IMR-90 (cell line): ENCODE data around the gene ERCC5. TPM values are rescaled to one million over a fixed set of nuclear protein-coding genes. Genes with fewer than 3 reads are reported as not detected.

Source experiments
- ATAC-seq: fragments of 200-7000 bp; cut with Tn5 transposase; 2 replicates; pipeline ENCODE4 v1.9.1; 2020; ENCODE audit warnings: low read depth, mild to moderate bottlenecking, moderate library complexity
- BruUV-seq: library from RNA; stranded (reverse); fragments of 400-500 nt; replicated peaks from 2 replicates; lab custom pipeline; 2021; lab: Mats Ljungman, UMichigan
- CTCF ChIA-PET: fragments of 300-600 bp; formaldehyde crosslinking; extraction: SDS; loops from one replicate; lab custom pipeline; 2021; ENCODE audit warnings: antibody characterized with exemption; lab: Yijun Ruan, JAX
- POLR2A ChIA-PET: fragments of 300-600 bp; sonication (Branson Sonifier 250); formaldehyde crosslinking; loops from one replicate; lab custom pipeline; 2022; ENCODE audit warnings: antibody characterized with exemption; ENCODE audit not compliant: unreplicated experiment; lab: Charles Lee
- DNase-seq: peaks from one replicate; pipeline ENCODE4 v3.0.0; 2013
- H2AFZ ChIP-seq: replicated peaks from 2 replicates; pipeline ENCODE3; 2013; ENCODE audit warnings: low read length, mild to moderate bottlenecking; ENCODE audit not compliant: poor library complexity
- H2AK5ac ChIP-seq: 2 replicates; pipeline ENCODE4 v1.6.1; 2013; ENCODE audit warnings: low read depth, low read length, inconsistent platforms
- H2AK9ac ChIP-seq: replicated peaks from 2 replicates; pipeline ENCODE3; 2013; ENCODE audit warnings: mild to moderate bottlenecking, low read depth, low read length, moderate library complexity; ENCODE audit not compliant: poor library complexity
- H2BK120ac ChIP-seq: 2 replicates; pipeline ENCODE4 v1.6.1; 2013; ENCODE audit warnings: low read depth, low read length, inconsistent platforms
- H2BK15ac ChIP-seq: 3 replicates; pipeline ENCODE4 v1.6.1; 2013; ENCODE audit warnings: low read depth, low read length, inconsistent platforms
- H2BK20ac ChIP-seq: 2 replicates; pipeline ENCODE4 v1.6.1; 2013; ENCODE audit warnings: low read depth, mild to moderate bottlenecking, inconsistent platforms, low read length, moderate library complexity
- H2BK5ac ChIP-seq: 2 replicates; pipeline ENCODE4 v1.6.1; 2013; ENCODE audit warnings: mild to moderate bottlenecking, low read depth, low read length, inconsistent platforms; ENCODE audit not compliant: poor library complexity, severe bottlenecking
- H3K14ac ChIP-seq: replicated peaks from 2 replicates; pipeline ENCODE4 v1.6.1; 2013; ENCODE audit warnings: low read depth, low read length, inconsistent platforms
- H3K18ac ChIP-seq: 2 replicates; pipeline ENCODE4 v1.6.1; 2013; ENCODE audit warnings: low read depth, low read length, control low read depth
- H3K23ac ChIP-seq: 2 replicates; pipeline ENCODE4 v1.6.1; 2013; ENCODE audit warnings: low read depth, low read length, inconsistent platforms
- H3K27ac ChIP-seq: 2 replicates; pipeline ENCODE4 v1.5.1; 2013; ENCODE audit warnings: mild to moderate bottlenecking, control low read depth, low read length; ENCODE audit not compliant: insufficient read depth
- H3K27me3 ChIP-seq: 2 replicates; pipeline ENCODE4 v1.6.1; 2013; ENCODE audit warnings: low read length; ENCODE audit not compliant: control insufficient read depth, insufficient read depth
- H3K36me3 ChIP-seq: 2 replicates; pipeline ENCODE4 v1.6.1; 2013; ENCODE audit warnings: low read length, mixed read lengths; ENCODE audit not compliant: control insufficient read depth, insufficient read depth
- H3K4ac ChIP-seq: 2 replicates; pipeline ENCODE4 v1.6.1; 2013; ENCODE audit warnings: low read depth, low read length, inconsistent platforms
- H3K4me1 ChIP-seq: 2 replicates; pipeline ENCODE4 v1.6.1; 2013; ENCODE audit warnings: low read length, mixed read lengths; ENCODE audit not compliant: control insufficient read depth, insufficient read depth
- H3K4me2 ChIP-seq: 2 replicates; pipeline ENCODE4 v1.6.1; 2013; ENCODE audit warnings: low read depth, mild to moderate bottlenecking, control low read depth, low read length, moderate library complexity
- H3K4me3 ChIP-seq: 2 replicates; pipeline ENCODE4 v1.5.1; 2013; ENCODE audit warnings: low read depth, mild to moderate bottlenecking, control low read depth, low read length, moderate library complexity; ENCODE audit not compliant: insufficient read depth
- H3K56ac ChIP-seq: 2 replicates; pipeline ENCODE4 v1.6.1; 2013; ENCODE audit warnings: low read length, inconsistent platforms; ENCODE audit not compliant: insufficient read depth; ENCODE audit errors: extremely low read depth
- H3K79me1 ChIP-seq, 2 experiments: 2 replicates each; pipeline ENCODE4 v1.6.1; 2013; ENCODE audit warnings: low read length in 2 of 2, inconsistent platforms in 1 of 2, low read depth in 1 of 2
- H3K9ac ChIP-seq: 2 replicates; pipeline ENCODE4 v1.6.1; 2013; ENCODE audit warnings: low read depth, low read length, control low read depth
- H3K9me1 ChIP-seq: 2 replicates; pipeline ENCODE4 v1.6.1; 2013; ENCODE audit warnings: low read length, inconsistent platforms; ENCODE audit not compliant: insufficient read depth
- H3K9me3 ChIP-seq: 2 replicates; pipeline ENCODE4 v1.6.1; 2013; ENCODE audit warnings: low read length; ENCODE audit not compliant: control insufficient read depth, insufficient read depth
- H4K20me1 ChIP-seq: 2 replicates; pipeline ENCODE4 v1.6.1; 2013; ENCODE audit warnings: low read length, inconsistent platforms; ENCODE audit not compliant: insufficient read depth
- H4K5ac ChIP-seq: 2 replicates; pipeline ENCODE4 v1.6.1; 2013; ENCODE audit warnings: mild to moderate bottlenecking, low read depth, low read length, control low read depth
- H4K8ac ChIP-seq, 2 experiments: 2 replicates each; pipeline ENCODE4 v1.6.1; 2013; ENCODE audit warnings: low read depth in 2 of 2, low read length in 2 of 2, control low read depth in 1 of 2, inconsistent platforms in 1 of 2
- H4K91ac ChIP-seq: 2 replicates; pipeline ENCODE4 v1.6.1; 2013; ENCODE audit warnings: low read depth, low read length, inconsistent platforms; ENCODE audit not compliant: insufficient read depth
- BHLHE40 ChIP-seq: fragments of 150-350 bp; IDR thresholded peaks from 2 replicates; pipeline ENCODE4 v1.6.1; 2016; ENCODE audit warnings: mild to moderate bottlenecking, low read depth, low read length
- CEBPB ChIP-seq: IDR thresholded peaks from 2 replicates; pipeline ENCODE4 v1.6.1; 2012; ENCODE audit warnings: low read depth, low read length, improper control_type of control experiment
- dilution Hi-C: fragments of 300-500 bp; cut with HindIII; formaldehyde crosslinking; loops from one replicate; pipeline ENCODE4 v1.14.3; 2018; ENCODE audit warnings: low sequenced_read_pairs; ENCODE audit not compliant: unreplicated experiment
- in situ Hi-C: fragments of 300-500 bp; cut with MboI; formaldehyde crosslinking; loops from 3 replicates; pipeline ENCODE4 v1.14.3; 2019; ENCODE audit warnings: low sequenced_read_pairs, inconsistent platforms, mixed read lengths
- intact Hi-C: fragments of 100-400 bp; cut with micrococcal nuclease; formaldehyde crosslinking; loops from 2 replicates; pipeline ENCODE4 v1.10.0; 2022
- polyA plus RNA-seq, 3 experiments: library from polyadenylated mRNA; depleted of rRNA; stranded (reverse); fragments of >200 nt; gene quantifications; 2 replicates each; pipeline ENCODE4 v1.2.3, GENCODE V29; 2012; ENCODE audit warnings: low replicate concordance in 1 of 3
- total RNA-seq: library from RNA; depleted of rRNA; stranded (reverse); fragments of >200 nt; gene quantifications from 2 replicates; pipeline ENCODE4 v1.2.3, GENCODE V29; 2012

Gene ERCC5
- total and polyA plus RNA-seq, 2 of the 4 experiments (the other 2 are of a cell fraction): 29.7 to 34.4 TPM

GRCh38 chr13:102812611-102813287, 33.1 kb upstream of the ERCC5 start:
- Histone ChIP-seq H2AK5ac (no peak overlapping the region; the same call in 1 of the 2 replicates), H3K9me3 (0 out of 2 replicates have a peak, but pooled peaks cover 3% of the 10 kb centered on the region), H3K9ac (peak overlapping the region; percentile 2; the same call in 1 of the 2 replicates), H3K4me3 (no peak overlapping the region), H4K20me1 (no peaks in the 10 kb centered on the region), H2BK20ac (no peak overlapping the region), H3K14ac (peak overlapping the region; percentile 79), H3K4ac (peak overlapping the region; percentile 74), H3K27ac (no peak overlapping the region), H4K8ac (peak overlapping the region in 1 of 2 experiments; percentile 83; a peak in 2 of 4 replicates), H3K79me1 (peaks cover 24 to 33% of the 10 kb centered on the region in 2 experiments), H3K27me3 (no peaks in the 10 kb centered on the region), H3K36me3 (peaks cover 5% of the 10 kb centered on the region; the same call in 1 of the 2 replicates), H4K91ac (no peak overlapping the region), H4K5ac (0 out of 2 replicates have a peak overlapping the region, but pooled peaks have one; percentile 3), H3K9me1 (peaks cover 6% of the 10 kb centered on the region; the same call in 1 of the 2 replicates), H3K4me1 (peaks cover 2% of the 10 kb centered on the region), H2BK5ac (no peak overlapping the region), H3K4me2 (peak overlapping the region; percentile 4; the same call in 1 of the 2 replicates), H3K23ac (peak overlapping the region; percentile 74), H2AK9ac (no peak overlapping the region), H2AFZ (peak overlapping the region; percentile 48), H3K18ac (no peak overlapping the region), H3K56ac (no peak overlapping the region; the same call in 1 of the 2 replicates), H2BK15ac (no peak overlapping the region), H2BK120ac (peak overlapping the region; percentile 62; the same call in 1 of the 2 replicates)
- TF ChIP-seq CEBPB: peak; percentile 26; the same call in 1 of the 2 replicates
- no peak for TF ChIP-seq BHLHE40
- BruUV-seq: no TSS peak
- in situ Hi-C loops: no loop called here
- ATAC-seq (peak; percentile 62), DNase-seq (peak; percentile 15)
- intact Hi-C loops: no loop called here
- dilution Hi-C loops: no loop called here
- CTCF ChIA-PET: interaction anchor here (0.8 kb wide), 1 partner anchor 24 kb away, joined by 3 read pairs; no protein-coding TSS in a partner anchor
- POLR2A ChIA-PET: interaction anchor here (0.6 kb wide), 1 partner anchor 12 kb away, joined by 4 read pairs; no protein-coding TSS in a partner anchor
